ENCODE results near the gene SEC24D.

GRCh38 chr4:118765399-118765798, 70.5 kb downstream of the SEC24D start:
- TF ChIP-seq CTCF (IDR thresholded peaks at IDR 0.05) (no peak), ZFX (IDR thresholded peaks at IDR 0.05; ENCODE audit: borderline replicate concordance) (no peak)
